IMR-90 (cell line): ENCODE results near the gene METRNL. TPM values are rescaled to one million over a fixed set of nuclear protein-coding genes. Genes with fewer than 3 reads are reported as not detected.

ENCODE experiments used
- ATAC-seq: fragments of 200-7000 bp; cut with Tn5 transposase; 2 replicates; pipeline ENCODE4 v1.9.1; 2020; ENCODE audit warnings: low read depth, mild to moderate bottlenecking, moderate library complexity
- BruUV-seq: library from RNA; stranded (reverse); fragments of 400-500 nt; replicated peaks from 2 replicates; lab custom pipeline; 2021; lab: Mats Ljungman, UMichigan
- CTCF ChIA-PET: fragments of 300-600 bp; formaldehyde crosslinking; extraction: SDS; loops from one replicate; lab custom pipeline; 2021; ENCODE audit warnings: antibody characterized with exemption; lab: Yijun Ruan, JAX
- POLR2A ChIA-PET: fragments of 300-600 bp; sonication (Branson Sonifier 250); formaldehyde crosslinking; loops from one replicate; lab custom pipeline; 2022; ENCODE audit warnings: antibody characterized with exemption; ENCODE audit not compliant: unreplicated experiment; lab: Charles Lee
- DNase-seq: peaks from one replicate; pipeline ENCODE4 v3.0.0; 2013
- H2AFZ ChIP-seq: replicated peaks from 2 replicates; pipeline ENCODE3; 2013; ENCODE audit warnings: low read length, mild to moderate bottlenecking; ENCODE audit not compliant: poor library complexity
- H2AK5ac ChIP-seq: 2 replicates; pipeline ENCODE4 v1.6.1; 2013; ENCODE audit warnings: low read depth, low read length, inconsistent platforms
- H2AK9ac ChIP-seq: replicated peaks from 2 replicates; pipeline ENCODE3; 2013; ENCODE audit warnings: mild to moderate bottlenecking, low read depth, low read length, moderate library complexity; ENCODE audit not compliant: poor library complexity
- H2BK120ac ChIP-seq: 2 replicates; pipeline ENCODE4 v1.6.1; 2013; ENCODE audit warnings: low read depth, low read length, inconsistent platforms
- H2BK15ac ChIP-seq: 3 replicates; pipeline ENCODE4 v1.6.1; 2013; ENCODE audit warnings: low read depth, low read length, inconsistent platforms
- H2BK20ac ChIP-seq: 2 replicates; pipeline ENCODE4 v1.6.1; 2013; ENCODE audit warnings: low read depth, mild to moderate bottlenecking, inconsistent platforms, low read length, moderate library complexity
- H2BK5ac ChIP-seq: 2 replicates; pipeline ENCODE4 v1.6.1; 2013; ENCODE audit warnings: mild to moderate bottlenecking, low read depth, low read length, inconsistent platforms; ENCODE audit not compliant: poor library complexity, severe bottlenecking
- H3K14ac ChIP-seq: replicated peaks from 2 replicates; pipeline ENCODE4 v1.6.1; 2013; ENCODE audit warnings: low read depth, low read length, inconsistent platforms
- H3K18ac ChIP-seq: 2 replicates; pipeline ENCODE4 v1.6.1; 2013; ENCODE audit warnings: low read depth, low read length, control low read depth
- H3K23ac ChIP-seq: 2 replicates; pipeline ENCODE4 v1.6.1; 2013; ENCODE audit warnings: low read depth, low read length, inconsistent platforms
- H3K27ac ChIP-seq: 2 replicates; pipeline ENCODE4 v1.5.1; 2013; ENCODE audit warnings: mild to moderate bottlenecking, control low read depth, low read length; ENCODE audit not compliant: insufficient read depth
- H3K27me3 ChIP-seq: 2 replicates; pipeline ENCODE4 v1.6.1; 2013; ENCODE audit warnings: low read length; ENCODE audit not compliant: control insufficient read depth, insufficient read depth
- H3K36me3 ChIP-seq: 2 replicates; pipeline ENCODE4 v1.6.1; 2013; ENCODE audit warnings: low read length, mixed read lengths; ENCODE audit not compliant: control insufficient read depth, insufficient read depth
- H3K4ac ChIP-seq: 2 replicates; pipeline ENCODE4 v1.6.1; 2013; ENCODE audit warnings: low read depth, low read length, inconsistent platforms
- H3K4me1 ChIP-seq: 2 replicates; pipeline ENCODE4 v1.6.1; 2013; ENCODE audit warnings: low read length, mixed read lengths; ENCODE audit not compliant: control insufficient read depth, insufficient read depth
- H3K4me2 ChIP-seq: 2 replicates; pipeline ENCODE4 v1.6.1; 2013; ENCODE audit warnings: low read depth, mild to moderate bottlenecking, control low read depth, low read length, moderate library complexity
- H3K4me3 ChIP-seq: 2 replicates; pipeline ENCODE4 v1.5.1; 2013; ENCODE audit warnings: low read depth, mild to moderate bottlenecking, control low read depth, low read length, moderate library complexity; ENCODE audit not compliant: insufficient read depth
- H3K56ac ChIP-seq: 2 replicates; pipeline ENCODE4 v1.6.1; 2013; ENCODE audit warnings: low read length, inconsistent platforms; ENCODE audit not compliant: insufficient read depth; ENCODE audit errors: extremely low read depth
- H3K79me1 ChIP-seq, 2 experiments: 2 replicates each; pipeline ENCODE4 v1.6.1; 2013; ENCODE audit warnings: low read length in 2 of 2, inconsistent platforms in 1 of 2, low read depth in 1 of 2
- H3K9ac ChIP-seq: 2 replicates; pipeline ENCODE4 v1.6.1; 2013; ENCODE audit warnings: low read depth, low read length, control low read depth
- H3K9me1 ChIP-seq: 2 replicates; pipeline ENCODE4 v1.6.1; 2013; ENCODE audit warnings: low read length, inconsistent platforms; ENCODE audit not compliant: insufficient read depth
- H3K9me3 ChIP-seq: 2 replicates; pipeline ENCODE4 v1.6.1; 2013; ENCODE audit warnings: low read length; ENCODE audit not compliant: control insufficient read depth, insufficient read depth
- H4K20me1 ChIP-seq: 2 replicates; pipeline ENCODE4 v1.6.1; 2013; ENCODE audit warnings: low read length, inconsistent platforms; ENCODE audit not compliant: insufficient read depth
- H4K5ac ChIP-seq: 2 replicates; pipeline ENCODE4 v1.6.1; 2013; ENCODE audit warnings: mild to moderate bottlenecking, low read depth, low read length, control low read depth
- H4K8ac ChIP-seq, 2 experiments: 2 replicates each; pipeline ENCODE4 v1.6.1; 2013; ENCODE audit warnings: low read depth in 2 of 2, low read length in 2 of 2, control low read depth in 1 of 2, inconsistent platforms in 1 of 2
- H4K91ac ChIP-seq: 2 replicates; pipeline ENCODE4 v1.6.1; 2013; ENCODE audit warnings: low read depth, low read length, inconsistent platforms; ENCODE audit not compliant: insufficient read depth
- CHD1 ChIP-seq: IDR thresholded peaks from 2 replicates; pipeline ENCODE4 v1.6.1; 2012; ENCODE audit warnings: low read depth, low read length, improper control_type of control experiment
- ELK1 ChIP-seq: fragments of 150-350 bp; IDR thresholded peaks from 2 replicates; pipeline ENCODE4 v1.6.1; 2016; ENCODE audit warnings: low read depth, mild to moderate bottlenecking, low read length, moderate library complexity, borderline replicate concordance
- FOS ChIP-seq: fragments of 150-350 bp; IDR thresholded peaks from 2 replicates; pipeline ENCODE4 v1.6.1; 2016; ENCODE audit warnings: low read depth, low read length
- MAFK ChIP-seq: IDR thresholded peaks from 2 replicates; pipeline ENCODE4 v1.6.1; 2012; ENCODE audit warnings: low read depth, low read length, improper control_type of control experiment
- MAZ ChIP-seq: IDR thresholded peaks from 2 replicates; pipeline ENCODE4 v1.6.1; 2012; ENCODE audit warnings: low read depth, mild to moderate bottlenecking, low read length, improper control_type of control experiment, moderate library complexity, borderline replicate concordance
- MXI1 ChIP-seq: IDR thresholded peaks from 2 replicates; pipeline ENCODE4 v1.6.1; 2012; ENCODE audit warnings: low read depth, mild to moderate bottlenecking, low read length, moderate library complexity, borderline replicate concordance
- NFE2L2 ChIP-seq: fragments of 150-350 bp; IDR thresholded peaks from 2 replicates; pipeline ENCODE4 v1.6.1; 2016; ENCODE audit warnings: low read depth, mild to moderate bottlenecking, low read length
- RAD21 ChIP-seq: IDR thresholded peaks from 2 replicates; pipeline ENCODE4 v1.6.1; 2012; ENCODE audit warnings: low read length, improper control_type of control experiment
- RCOR1 ChIP-seq: IDR thresholded peaks from 2 replicates; pipeline ENCODE4 v1.6.1; 2012; ENCODE audit warnings: mild to moderate bottlenecking, low read length, improper control_type of control experiment; ENCODE audit not compliant: insufficient replicate concordance
- SMC3 ChIP-seq: fragments of 150-350 bp; IDR thresholded peaks from 2 replicates; pipeline ENCODE4 v1.6.1; 2016; ENCODE audit warnings: low read depth, mild to moderate bottlenecking, antibody characterized with exemption, low read length, moderate library complexity
- WGBS, 2 experiments: methylation state at CpG; one replicate each; pipeline versions ENCODE4 v1.1.5 to v1.1.7; 2013; ENCODE audit warnings: missing lambda C conversion rate in 2 of 2; ENCODE audit not compliant: insufficient read length in 1 of 2; ENCODE audit errors: extremely low coverage in 2 of 2; 5-methylcytosine and 5-hydroxymethylcytosine counted together
- dilution Hi-C: fragments of 300-500 bp; cut with HindIII; formaldehyde crosslinking; loops from one replicate; pipeline ENCODE4 v1.14.3; 2018; ENCODE audit warnings: low sequenced_read_pairs; ENCODE audit not compliant: unreplicated experiment
- in situ Hi-C: fragments of 300-500 bp; cut with MboI; formaldehyde crosslinking; loops from 3 replicates; pipeline ENCODE4 v1.14.3; 2019; ENCODE audit warnings: low sequenced_read_pairs, inconsistent platforms, mixed read lengths
- intact Hi-C: fragments of 100-400 bp; cut with micrococcal nuclease; formaldehyde crosslinking; loops from 2 replicates; pipeline ENCODE4 v1.10.0; 2022
- polyA plus RNA-seq, 3 experiments: library from polyadenylated mRNA; depleted of rRNA; stranded (reverse); fragments of >200 nt; gene quantifications; 2 replicates each; pipeline ENCODE4 v1.2.3, GENCODE V29; 2012; ENCODE audit warnings: low replicate concordance in 1 of 3
- total RNA-seq: library from RNA; depleted of rRNA; stranded (reverse); fragments of >200 nt; gene quantifications from 2 replicates; pipeline ENCODE4 v1.2.3, GENCODE V29; 2012

METRNL gene
- total and polyA plus RNA-seq, 2 of the 4 experiments (the other 2 are of a cell fraction): 17.9 to 48.2 TPM

- no peak for TF ChIP-seq SMC3
These were observed 23.4 kb upstream of the METRNL start (continued) for GRCh38 chr17:83055911-83056582.

- CTCF ChIA-PET: no interaction called here
- no peak overlapping the region for H3K4me3 ChIP-seq
- peak overlapping the region; percentile 86 for H2AK9ac ChIP-seq
- no peak overlapping the region for H3K18ac ChIP-seq
- TF ChIP-seq RCOR1: no peak
- no peak for TF ChIP-seq MAZ
- no peak for TF ChIP-seq RAD21
- TF ChIP-seq MXI1: no peak
- no peak for TF ChIP-seq FOS
- no peak for TF ChIP-seq NFE2L2
- no peak for TF ChIP-seq MAFK
- TF ChIP-seq ELK1: no peak
- TF ChIP-seq CHD1: no peak
- 0 out of 2 replicates have a peak, but pooled peaks cover 3% of the 10 kb centered on the region for H4K20me1 ChIP-seq
- peaks cover 18% of the 10 kb centered on the region for H3K4me1 ChIP-seq
- no peak overlapping the region for H4K5ac ChIP-seq
- H3K9ac ChIP-seq: no peak overlapping the region
- H3K9me3 ChIP-seq: no peaks in the 10 kb centered on the region
- BruUV-seq: no TSS peak
- H3K9me1 ChIP-seq: peaks cover 13% of the 10 kb centered on the region
- peak overlapping the region; percentile 30 to 82; a peak in 1 of 4 replicates for H4K8ac ChIP-seq
- peak overlapping the region; percentile 88 for H3K14ac ChIP-seq
- peak overlapping the region; percentile 35; the same call in 1 of the 2 replicates for H3K27ac ChIP-seq
- peak overlapping the region; percentile 83 for H2BK20ac ChIP-seq
- DNase-seq: no peak
- H2AFZ ChIP-seq: peak overlapping the region; percentile 87
- WGBS, 2 experiments: 84% methylated on average over 19 of the region's 30 CpGs; no CpG with 5 or more reads in 1 of the 2 experiments
- peaks cover 3% of the 10 kb centered on the region; the same call in 1 of the 2 replicates for H3K27me3 ChIP-seq
- no peak for ATAC-seq
- peak overlapping the region; percentile 89 for H2BK120ac ChIP-seq
- H3K56ac ChIP-seq: peak overlapping the region; percentile 31
- H3K36me3 ChIP-seq: no peaks in the 10 kb centered on the region
- POLR2A ChIA-PET: no interaction called here
- H4K91ac ChIP-seq: peak overlapping the region; percentile 44
- no peak overlapping the region for H3K4me2 ChIP-seq
- dilution Hi-C loops (no loop called here), intact Hi-C loops (no loop called here), in situ Hi-C loops (no loop called here)
- H3K79me1 ChIP-seq: peaks cover 0 to 6% of the 10 kb centered on the region in 2 experiments; a peak in 1 of 4 replicates
- H2AK5ac ChIP-seq: peak overlapping the region; percentile 98
- peak overlapping the region; percentile 54; the same call in 1 of the 2 replicates for H3K23ac ChIP-seq
- H3K4ac ChIP-seq: peak overlapping the region; percentile 73
- H2BK5ac ChIP-seq: peak overlapping the region; percentile 65
- H2BK15ac ChIP-seq: peak overlapping the region; percentile 84; the same call in 1 of the 3 replicates
These were observed 22.6 kb upstream of the METRNL start for GRCh38 chr17:83056583-83057396.
